ENCODE results near the gene PRH2.

The PRH2 gene

GRCh38 chr12:10928746-10929286 is at the start of gene PRH2:
Gene PRH2, plus strand, starts transcription at chr12:10929236. Its CDS starts 38 bp downstream, at chr12:10929274.
- DNase-seq (ENCODE audit: low read depth in 2 of 3, low spot score in 2 of 3) = no peak

GRCh38 chr12:10884086-10884725 is 44.8 kb upstream of the PRH2 start, which contains the start of gene PRH1:
Gene PRH1, minus strand, starts transcription at chr12:10884255. Its CDS starts 38 bp downstream, at chr12:10884217.
- DNase-seq (ENCODE audit: low read depth in 2 of 3, low spot score in 2 of 3) = no peak

- DNase-seq (ENCODE audit: low read depth in 2 of 3, low spot score in 2 of 3) = no peak
Observed at GRCh38 chr12:10889226-10889625, 39.8 kb upstream of the PRH2 start.

GRCh38 chr12:10891937-10892336 is 37.1 kb upstream of the PRH2 start:
- DNase-seq (ENCODE audit: low read depth in 2 of 3, low spot score in 2 of 3) = no peak

- no peak for DNase-seq (ENCODE audit: low read depth in 2 of 3, low spot score in 2 of 3)
Observed at GRCh38 chr12:10896854-10897253, 32.2 kb upstream of the PRH2 start.

GRCh38 chr12:10900530-10900929 is 28.5 kb upstream of the PRH2 start:
- no peak for DNase-seq (ENCODE audit: low read depth in 2 of 3, low spot score in 2 of 3)

- no peak for DNase-seq (ENCODE audit: low read depth in 2 of 3, low spot score in 2 of 3)
Observed at GRCh38 chr12:10900972-10901371, 28.1 kb upstream of the PRH2 start.

GRCh38 chr12:10901427-10901826 is 27.6 kb upstream of the PRH2 start:
- no peak for DNase-seq (ENCODE audit: low read depth in 2 of 3, low spot score in 2 of 3)

- no peak for DNase-seq (ENCODE audit: low read depth in 2 of 3, low spot score in 2 of 3)
Observed at GRCh38 chr12:10904686-10905085, 24.4 kb upstream of the PRH2 start.

GRCh38 chr12:10909462-10909861 is 19.6 kb upstream of the PRH2 start, which contains the start of gene TAS2R13:
Gene TAS2R13, minus strand, starts transcription at chr12:10909562. Its CDS starts 264 bp downstream, at chr12:10909298.
- no peak for DNase-seq (ENCODE audit: low read depth in 2 of 3, low spot score in 2 of 3)

GRCh38 chr12:10910380-10910779 is 18.7 kb upstream of the PRH2 start:
- DNase-seq (ENCODE audit: low read depth in 2 of 3, low spot score in 2 of 3) = no peak

GRCh38 chr12:10919809-10920208 is 9.2 kb upstream of the PRH2 start:
- no peak for DNase-seq (ENCODE audit: low read depth in 2 of 3, low spot score in 2 of 3)

GRCh38 chr12:10926269-10926668 is 2.8 kb upstream of the PRH2 start:
- DNase-seq (ENCODE audit: low read depth in 2 of 3, low spot score in 2 of 3) = no peak

- no peak for DNase-seq (ENCODE audit: low read depth in 2 of 3, low spot score in 2 of 3)
Observed at GRCh38 chr12:10936506-10936905, 7.5 kb downstream of the PRH2 start.

- no peak for DNase-seq (ENCODE audit: low read depth in 2 of 3, low spot score in 2 of 3)
Observed at GRCh38 chr12:10939163-10939562, 10.1 kb downstream of the PRH2 start, which contains the start of gene TAS2R14. Gene TAS2R14, minus strand, starts transcription at chr12:10939263. Its CDS starts 56 bp downstream, at chr12:10939207.

- DNase-seq (ENCODE audit: low read depth in 2 of 3, low spot score in 2 of 3) = no peak
Observed at GRCh38 chr12:10940389-10940788, 11.4 kb downstream of the PRH2 start.

- DNase-seq (ENCODE audit: low read depth in 2 of 3, low spot score in 2 of 3) = no peak
Observed at GRCh38 chr12:10941369-10941768, 12.3 kb downstream of the PRH2 start.

GRCh38 chr12:10941916-10942607 is 13.0 kb downstream of the PRH2 start:
- DNase-seq (ENCODE audit: low read depth in 2 of 3, low spot score in 2 of 3) = no peak

- no peak for DNase-seq (ENCODE audit: low read depth in 2 of 3, low spot score in 2 of 3)
Observed at GRCh38 chr12:10943167-10943566, 14.1 kb downstream of the PRH2 start.

- DNase-seq (ENCODE audit: low read depth in 2 of 3, low spot score in 2 of 3) = no peak
Observed at GRCh38 chr12:10952645-10953044, 23.6 kb downstream of the PRH2 start.

- DNase-seq (ENCODE audit: low read depth in 2 of 3, low spot score in 2 of 3) = no peak
Observed at GRCh38 chr12:10956085-10956484, 27.0 kb downstream of the PRH2 start.

- no peak for DNase-seq (ENCODE audit: low read depth in 2 of 3, low spot score in 2 of 3)
Observed at GRCh38 chr12:10957741-10958140, 28.7 kb downstream of the PRH2 start.

Measured in activated CD8-positive, alpha-beta memory T cell treated with anti-CD3 and anti-CD28 coated beads for 48 hours (primary cell).